Activated B cell treated with CpG ODN at 0.5 μM for 24 hours (primary cell): ENCODE measurements around the gene BCL7B. TPM values are rescaled to one million over a fixed set of nuclear protein-coding genes. Genes with fewer than 3 reads are reported as not detected.

ENCODE experiments used
- ATAC-seq: fragments of 200-7000 bp; cut with Tn5 transposase; one replicate; pipeline ENCODE4 v1.10.0; 2021; ENCODE audit warnings: low read depth, mild to moderate bottlenecking, moderate library complexity
- CTCF ChIA-PET: fragments of 350-600 bp; sonication (Branson Sonifier 250); formaldehyde crosslinking; loops from one replicate; lab custom pipeline; 2021; ENCODE audit warnings: antibody characterized with exemption; lab: Charles Lee
- POLR2A ChIA-PET: fragments of 350-600 bp; sonication (Branson Sonifier 250); formaldehyde crosslinking; loops from one replicate; lab custom pipeline; 2021; ENCODE audit warnings: antibody characterized with exemption; lab: Charles Lee
- DNase-seq: peaks from one replicate; pipeline ENCODE4 v3.0.0; 2022
- H3K27ac Mint-ChIP-seq: one replicate; pipeline ENCODE4 v1.8.0; 2020; ENCODE audit warnings: mixed read lengths
- H3K27me3 Mint-ChIP-seq: one replicate; pipeline ENCODE4 v1.8.0; 2021; ENCODE audit warnings: mixed read lengths
- H3K36me3 Mint-ChIP-seq: one replicate; pipeline ENCODE4 v1.8.0; 2021; ENCODE audit warnings: low read depth, mixed read lengths
- H3K4me1 Mint-ChIP-seq: one replicate; pipeline ENCODE4 v1.8.0; 2021; ENCODE audit warnings: mixed read lengths
- H3K4me3 Mint-ChIP-seq: one replicate; pipeline ENCODE4 v1.8.0; 2020; ENCODE audit warnings: mild to moderate bottlenecking, mixed read lengths
- H3K9me3 Mint-ChIP-seq: one replicate; pipeline ENCODE4 v1.8.0; 2020; ENCODE audit warnings: mixed read lengths
- intact Hi-C: fragments of 100-400 bp; cut with micrococcal nuclease; formaldehyde crosslinking; loops from one replicate; pipeline ENCODE4 v1.15.1; 2024
- total RNA-seq: library from RNA; stranded (reverse); gene quantifications from 2 replicates; pipeline ENCODE4 v1.2.3, GENCODE V29; 2022
- TF ChIP-seq, protein P1 (sequence below): fragments of 200-600 bp; IDR thresholded peaks from one replicate; pipeline ENCODE4 v1.8.0; 2022; ENCODE audit warnings: antibody characterized with exemption, mild to moderate bottlenecking

The BCL7B gene
- total RNA-seq, 1 donor from 2014 or later: 62.6 TPM

- no peaks in the 10 kb centered on the region for H3K9me3 Mint-ChIP-seq
- CTCF ChIA-PET: interaction anchor here (1.6 kb wide), 1 partner anchor 146 kb away, joined by 3 read pairs; no protein-coding TSS in a partner anchor
Observed at GRCh38 chr7:73522105-73522872, 35.2 kb downstream of the BCL7B start, which contains the start of gene BAZ1B. TSS of gene BAZ1B (minus strand) at chr7:73522293. CDS start at chr7:73521933, 360 bp downstream.

GRCh38 chr7:73521636-73522104 lies 35.8 kb downstream of the BCL7B start:
- POLR2A ChIA-PET: interaction anchor here (1.0 to 2.6 kb wide), 5 partner anchors 35 to 692 kb away, joined by 3 to 29 read pairs (median 6); partner anchors contain the start of genes ABHD11, BCL7B and TBL2
- Mint-ChIP-seq H3K4me1 (peaks cover 61% of the 10 kb centered on the region), H3K36me3 (peaks cover 34% of the 10 kb centered on the region), H3K27me3 (no peaks in the 10 kb centered on the region), H3K27ac (no peak overlapping the region), H3K4me3 (peak overlapping the region; percentile 95), H3K9me3 (no peaks in the 10 kb centered on the region)
- CTCF ChIA-PET: interaction anchor here (1.6 kb wide), 1 partner anchor 146 kb away, joined by 3 read pairs; no protein-coding TSS in a partner anchor
- DNase-seq (no peak), ATAC-seq (peak; percentile 35)
- intact Hi-C loops: loop anchor here (1.0 to 5.0 kb wide), 7 partner anchors 36 to 1136 kb away; partner anchors contain the start of genes ABHD11, BCL7B, BUD23 and DNAJC30
- TF ChIP-seq, protein P1, sequence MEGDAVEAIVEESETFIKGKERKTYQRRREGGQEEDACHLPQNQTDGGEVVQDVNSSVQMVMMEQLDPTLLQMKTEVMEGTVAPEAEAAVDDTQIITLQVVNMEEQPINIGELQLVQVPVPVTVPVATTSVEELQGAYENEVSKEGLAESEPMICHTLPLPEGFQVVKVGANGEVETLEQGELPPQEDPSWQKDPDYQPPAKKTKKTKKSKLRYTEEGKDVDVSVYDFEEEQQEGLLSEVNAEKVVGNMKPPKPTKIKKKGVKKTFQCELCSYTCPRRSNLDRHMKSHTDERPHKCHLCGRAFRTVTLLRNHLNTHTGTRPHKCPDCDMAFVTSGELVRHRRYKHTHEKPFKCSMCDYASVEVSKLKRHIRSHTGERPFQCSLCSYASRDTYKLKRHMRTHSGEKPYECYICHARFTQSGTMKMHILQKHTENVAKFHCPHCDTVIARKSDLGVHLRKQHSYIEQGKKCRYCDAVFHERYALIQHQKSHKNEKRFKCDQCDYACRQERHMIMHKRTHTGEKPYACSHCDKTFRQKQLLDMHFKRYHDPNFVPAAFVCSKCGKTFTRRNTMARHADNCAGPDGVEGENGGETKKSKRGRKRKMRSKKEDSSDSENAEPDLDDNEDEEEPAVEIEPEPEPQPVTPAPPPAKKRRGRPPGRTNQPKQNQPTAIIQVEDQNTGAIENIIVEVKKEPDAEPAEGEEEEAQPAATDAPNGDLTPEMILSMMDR: no peak

More at GRCh38 chr7:73522105-73522872, 35.2 kb downstream of the BCL7B start, which contains the start of gene BAZ1B:
- intact Hi-C loops: loop anchor here (1.0 to 5.0 kb wide), 7 partner anchors 35 to 1135 kb away; partner anchors contain the start of genes ABHD11, BCL7B, BUD23 and DNAJC30
- ATAC-seq (peak; percentile 92), DNase-seq (peak; percentile 90)
- H3K27ac Mint-ChIP-seq: peak within 1 kb of the TSS; percentile 97
- POLR2A ChIA-PET: interaction anchor here (0.6 to 2.6 kb wide), 10 partner anchors 10 to 693 kb away, joined by 3 to 29 read pairs (median 5); partner anchors contain the start of genes ABHD11, BCL7B and TBL2
- TF ChIP-seq, protein P1: no peak
- H3K4me3 Mint-ChIP-seq: peak within 1 kb of the TSS; percentile 95
- peaks cover 64% of the 10 kb centered on the region for H3K4me1 Mint-ChIP-seq
- H3K36me3 Mint-ChIP-seq: peaks cover 28% of the 10 kb centered on the region
- no peaks in the 10 kb centered on the region for H3K27me3 Mint-ChIP-seq

GRCh38 chr7:73520673-73521635 lies 36.5 kb downstream of the BCL7B start:
- H3K27me3 Mint-ChIP-seq: no peaks in the 10 kb centered on the region
- TF ChIP-seq, protein P1: no peak
- H3K36me3 Mint-ChIP-seq: peaks cover 34% of the 10 kb centered on the region
- DNase-seq: no peak
- no peaks in the 10 kb centered on the region for H3K9me3 Mint-ChIP-seq
- ChIA-PET CTCF (interaction anchor here (1.6 kb wide), 1 partner anchor 147 kb away, joined by 3 read pairs; no protein-coding TSS in a partner anchor), POLR2A (interaction anchor here (0.7 to 2.6 kb wide), 7 partner anchors 12 to 692 kb away, joined by 3 to 29 read pairs (median 5); partner anchors contain the start of genes BCL7B and TBL2)
- no peak for ATAC-seq
- peaks cover 61% of the 10 kb centered on the region for H3K4me1 Mint-ChIP-seq
- peak overlapping the region; percentile 91 for H3K4me3 Mint-ChIP-seq
- intact Hi-C loops: loop anchor here (5.0 kb wide), 1 partner anchor 1136 kb away; the partner anchor contains the start of gene GTF2I
- H3K27ac Mint-ChIP-seq: peak overlapping the region; percentile 81

- Mint-ChIP-seq H3K4me3 (peak overlapping the region; percentile 91), H3K36me3 (peaks cover 39% of the 10 kb centered on the region), H3K27me3 (no peaks in the 10 kb centered on the region), H3K4me1 (peaks cover 55% of the 10 kb centered on the region), H3K27ac (peak overlapping the region; percentile 81), H3K9me3 (no peaks in the 10 kb centered on the region)
- DNase-seq (no peak), ATAC-seq (no peak)
- ChIA-PET POLR2A (interaction anchor here (0.7 to 1.1 kb wide), 2 partner anchors 12 to 35 kb away, joined by 3 to 4 read pairs; no protein-coding TSS in a partner anchor), CTCF (no interaction called here)
- intact Hi-C loops: loop anchor here (5.0 kb wide), 1 partner anchor 1137 kb away; the partner anchor contains the start of gene GTF2I
- TF ChIP-seq, protein P1: no peak
Observed at GRCh38 chr7:73519867-73520672, 37.4 kb downstream of the BCL7B start.
